DOHH2 (cell line): ENCODE results near the gene GET4.

Experiments used
- H3F3A ChIP-seq: fragments of 200-600 bp; sonication (generic), shearing (Covaris generic); 2 replicates; pipeline ENCODE4 v1.6.0; 2016; ENCODE audit warnings: antibody characterized with exemption, mild to moderate bottlenecking; ENCODE audit not compliant: control insufficient read depth, insufficient read depth
- H3K27ac ChIP-seq: fragments of 200-600 bp; sonication (generic); 2 replicates; pipeline ENCODE4 v1.5.1; 2014; ENCODE audit warnings: low read depth, mild to moderate bottlenecking, low read length, moderate library complexity
- H3K27me3 ChIP-seq: fragments of 200-600 bp; sonication (generic); 2 replicates; pipeline ENCODE4 v1.6.1; 2014; ENCODE audit warnings: mild to moderate bottlenecking, low read length, mixed read lengths; ENCODE audit not compliant: control insufficient read depth
- H3K36me3 ChIP-seq: fragments of 200-600 bp; sonication (generic); 2 replicates; pipeline ENCODE4 v1.6.1; 2014; ENCODE audit warnings: mild to moderate bottlenecking, low read length, moderate library complexity, mixed read lengths; ENCODE audit not compliant: control insufficient read depth
- H3K4me1 ChIP-seq: fragments of 200-600 bp; sonication (generic); 2 replicates; pipeline ENCODE4 v1.6.1; 2014; ENCODE audit warnings: mild to moderate bottlenecking, low read length, mixed read lengths; ENCODE audit not compliant: control insufficient read depth
- H3K4me2 ChIP-seq: fragments of 200-600 bp; sonication (generic); 2 replicates; pipeline ENCODE4 v1.6.0; 2014; ENCODE audit warnings: mild to moderate bottlenecking, low read length, moderate library complexity
- H3K4me3 ChIP-seq: fragments of 200-600 bp; sonication (generic); 2 replicates; pipeline ENCODE4 v1.5.1; 2014; ENCODE audit warnings: mild to moderate bottlenecking, low read length, mixed read lengths
- H3K79me2 ChIP-seq: fragments of 200-600 bp; sonication (generic); 2 replicates; pipeline ENCODE4 v1.6.1; 2014; ENCODE audit warnings: mild to moderate bottlenecking, low read length, mixed read lengths; ENCODE audit not compliant: control insufficient read depth
- H3K9me2 ChIP-seq: fragments of 200-600 bp; sonication (generic); replicated peaks from 2 replicates; pipeline ENCODE4 v1.6.1; 2014; ENCODE audit warnings: mild to moderate bottlenecking, low read length, mixed read lengths; ENCODE audit not compliant: control insufficient read depth
- H3K9me3 ChIP-seq: fragments of 200-600 bp; sonication (generic); 2 replicates; pipeline ENCODE4 v1.6.1; 2014; ENCODE audit warnings: antibody characterized with exemption, low read length, mixed read lengths; ENCODE audit not compliant: control insufficient read depth, insufficient read depth
- H4K20me1 ChIP-seq: fragments of 200-600 bp; sonication (generic); 2 replicates; pipeline ENCODE4 v1.6.0; 2014; ENCODE audit warnings: low read depth, mild to moderate bottlenecking, antibody characterized with exemption, low read length, moderate library complexity; ENCODE audit not compliant: control insufficient read depth, insufficient read depth
- EZH2phosphoT487 ChIP-seq: fragments of 200-600 bp; sonication (generic); IDR thresholded peaks from 2 replicates; pipeline ENCODE4 v1.6.1; 2017; ENCODE audit warnings: borderline replicate concordance, mild to moderate bottlenecking, antibody characterized with exemption, low read length, moderate library complexity, mixed read lengths
- TF ChIP-seq, protein P1 (sequence below): fragments of 200-600 bp; sonication (generic); IDR thresholded peaks from one replicate; pipeline ENCODE4 v1.5.1; 2014; ENCODE audit warnings: antibody characterized with exemption, mild to moderate bottlenecking, low read depth, low read length; ENCODE audit not compliant: poor library complexity, severe bottlenecking

GET4 gene

GRCh38 chr7:927031-927671, 50.8 kb downstream of the GET4 start:
- H3K4me1 ChIP-seq, result peaks cover 28% of the 10 kb centered on the region
- no peaks in the 10 kb centered on the region for H3K36me3 ChIP-seq
- H3F3A ChIP-seq, result no peaks in the 10 kb centered on the region; the same call in 1 of the 2 replicates
- H3K4me2 ChIP-seq, result no peak overlapping the region
- H3K9me2 ChIP-seq, result no peaks in the 10 kb centered on the region
- no peaks in the 10 kb centered on the region for H3K9me3 ChIP-seq
- peaks cover 83% of the 10 kb centered on the region for H3K27me3 ChIP-seq
- no peak overlapping the region for H3K27ac ChIP-seq
- H4K20me1 ChIP-seq, result 0 out of 2 replicates have a peak, but pooled peaks cover 3% of the 10 kb centered on the region
- TF ChIP-seq EZH2phosphoT487, result no peak
- TF ChIP-seq, protein P1, sequence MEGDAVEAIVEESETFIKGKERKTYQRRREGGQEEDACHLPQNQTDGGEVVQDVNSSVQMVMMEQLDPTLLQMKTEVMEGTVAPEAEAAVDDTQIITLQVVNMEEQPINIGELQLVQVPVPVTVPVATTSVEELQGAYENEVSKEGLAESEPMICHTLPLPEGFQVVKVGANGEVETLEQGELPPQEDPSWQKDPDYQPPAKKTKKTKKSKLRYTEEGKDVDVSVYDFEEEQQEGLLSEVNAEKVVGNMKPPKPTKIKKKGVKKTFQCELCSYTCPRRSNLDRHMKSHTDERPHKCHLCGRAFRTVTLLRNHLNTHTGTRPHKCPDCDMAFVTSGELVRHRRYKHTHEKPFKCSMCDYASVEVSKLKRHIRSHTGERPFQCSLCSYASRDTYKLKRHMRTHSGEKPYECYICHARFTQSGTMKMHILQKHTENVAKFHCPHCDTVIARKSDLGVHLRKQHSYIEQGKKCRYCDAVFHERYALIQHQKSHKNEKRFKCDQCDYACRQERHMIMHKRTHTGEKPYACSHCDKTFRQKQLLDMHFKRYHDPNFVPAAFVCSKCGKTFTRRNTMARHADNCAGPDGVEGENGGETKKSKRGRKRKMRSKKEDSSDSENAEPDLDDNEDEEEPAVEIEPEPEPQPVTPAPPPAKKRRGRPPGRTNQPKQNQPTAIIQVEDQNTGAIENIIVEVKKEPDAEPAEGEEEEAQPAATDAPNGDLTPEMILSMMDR, result no peak
- no peaks in the 10 kb centered on the region for H3K79me2 ChIP-seq
- H3K4me3 ChIP-seq, result no peak overlapping the region

DNA sequence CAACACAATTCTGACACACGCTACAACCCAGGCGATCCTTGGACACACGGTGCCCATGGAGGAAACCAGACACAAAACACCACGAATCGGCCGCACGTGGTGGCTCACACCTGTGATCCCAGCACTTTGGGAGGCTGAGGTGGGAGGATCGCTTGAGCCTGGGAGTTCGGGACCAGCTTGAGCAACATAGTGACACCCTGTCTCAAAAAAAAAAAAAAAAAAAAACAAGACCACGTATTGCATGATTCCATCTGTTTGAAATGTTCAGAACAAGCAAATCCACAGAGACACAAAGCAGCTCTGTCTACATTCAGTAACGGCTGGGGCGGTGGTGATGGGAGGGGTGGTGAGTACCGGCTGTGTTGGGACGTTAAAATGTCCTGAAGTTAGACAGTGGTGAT, 53.0 kb downstream of the GET4 start:
- Histone ChIP-seq H3K9me3 (no peaks in the 10 kb centered on the region), H3K79me2 (no peaks in the 10 kb centered on the region), H3K4me2 (no peak overlapping the region), H3K36me3 (no peaks in the 10 kb centered on the region), H3K27ac (no peak overlapping the region), H3K4me1 (peaks cover 8% of the 10 kb centered on the region), H3F3A (no peaks in the 10 kb centered on the region), H3K27me3 (peaks cover 69% of the 10 kb centered on the region), H4K20me1 (0 out of 2 replicates have a peak, but pooled peaks cover 3% of the 10 kb centered on the region), H3K9me2 (no peaks in the 10 kb centered on the region), H3K4me3 (no peak overlapping the region)
- TF ChIP-seq, protein P1, result no peak
- no peak for TF ChIP-seq EZH2phosphoT487

GRCh38 chr7:930975-931758, 54.8 kb downstream of the GET4 start:
- no peaks in the 10 kb centered on the region for H3K4me1 ChIP-seq
- H4K20me1 ChIP-seq, result 0 out of 2 replicates have a peak, but pooled peaks cover 3% of the 10 kb centered on the region
- peaks cover 54% of the 10 kb centered on the region for H3K27me3 ChIP-seq
- H3K9me2 ChIP-seq, result no peaks in the 10 kb centered on the region
- no peaks in the 10 kb centered on the region for H3K79me2 ChIP-seq
- H3K4me2 ChIP-seq, result no peak overlapping the region
- no peak overlapping the region for H3K27ac ChIP-seq
- H3F3A ChIP-seq, result no peaks in the 10 kb centered on the region
- H3K36me3 ChIP-seq, result no peaks in the 10 kb centered on the region
- TF ChIP-seq, protein P1, result no peak
- no peak for TF ChIP-seq EZH2phosphoT487
- H3K4me3 ChIP-seq, result no peak overlapping the region
- H3K9me3 ChIP-seq, result no peaks in the 10 kb centered on the region
